Measurements from ENCODE around the gene CIAO3.
A peak's percentile ranks its signal among the peaks of the same experiment; 100 is the strongest.

Gene CIAO3

GRCh38 chr16:785563-786535, 45.1 kb upstream of the CIAO3 start:
- Histone ChIP-seq H3K4me1 (ENCODE audit: low read length) (0 out of 2 replicates have a peak, but pooled peaks cover 9% of the 10 kb centered on the region), H3K27ac (ENCODE audit: low read length) (no peak overlapping the region), H3K79me2 (ENCODE audit: low read length) (peaks cover 33% of the 10 kb centered on the region), H4K20me1 (ENCODE audit: insufficient read depth, low read length) (no peaks in the 10 kb centered on the region; the same call in 1 of the 2 replicates), H3K27me3 (replicated peaks; ENCODE audit: insufficient read depth, low read length) (peaks cover 26% of the 10 kb centered on the region), H3K36me3 (replicated peaks; ENCODE audit: insufficient read depth, low read length) (no peaks in the 10 kb centered on the region; the same call in 1 of the 2 replicates), H3K4me2 (ENCODE audit: low read depth, low read length) (no peak overlapping the region), H3K9ac (ENCODE audit: low read length) (no peak overlapping the region), H2AFZ (ENCODE audit: low read length) (no peak overlapping the region), H3F3A (ENCODE audit: insufficient read depth, low read length) (no peaks in the 10 kb centered on the region), H3K4me3 (ENCODE audit: low read length) (no peak overlapping the region), H3K9me2 (replicated peaks; ENCODE audit: insufficient read depth, low read length) (no peaks in the 10 kb centered on the region), H3K9me3 (replicated peaks; ENCODE audit: insufficient read depth, low read length) (no peaks in the 10 kb centered on the region)
- TF ChIP-seq CTCF (IDR thresholded peaks at IDR 0.05; ENCODE audit: low read length) (peak; percentile 72), EZH2 (optimal IDR thresholded peaks at IDR 0.05; ENCODE audit: low read depth, low read length) (no peak)
- DNase-seq, result peak; percentile 53

GRCh38 chr16:784431-784830, 43.6 kb upstream of the CIAO3 start:
- H4K20me1 ChIP-seq (ENCODE audit: insufficient read depth, low read length), result no peaks in the 10 kb centered on the region; the same call in 1 of the 2 replicates
- no peak for TF ChIP-seq EZH2phosphoT487 (IDR thresholded peaks at IDR 0.05; ENCODE audit: low read length)
- H2AFZ ChIP-seq (ENCODE audit: low read length), result no peak overlapping the region
- no peaks in the 10 kb centered on the region for H3K9me3 ChIP-seq (replicated peaks; ENCODE audit: insufficient read depth, low read length)
- 0 out of 2 replicates have a peak, but pooled peaks cover 9% of the 10 kb centered on the region for H3K4me1 ChIP-seq (ENCODE audit: low read length)
- H3K9me2 ChIP-seq (replicated peaks; ENCODE audit: insufficient read depth, low read length), result no peaks in the 10 kb centered on the region
- no peak for DNase-seq
- no peaks in the 10 kb centered on the region for H3K36me3 ChIP-seq (replicated peaks; ENCODE audit: insufficient read depth, low read length)
- no peak overlapping the region for H3K27ac ChIP-seq (ENCODE audit: low read length)
- H3K4me2 ChIP-seq (ENCODE audit: low read depth, low read length), result no peak overlapping the region
- no peaks in the 10 kb centered on the region for H3F3A ChIP-seq (ENCODE audit: insufficient read depth, low read length)
- peaks cover 25% of the 10 kb centered on the region for H3K79me2 ChIP-seq (ENCODE audit: low read length)
- H3K27me3 ChIP-seq (replicated peaks; ENCODE audit: insufficient read depth, low read length), result peaks cover 40% of the 10 kb centered on the region
- no peak overlapping the region for H3K4me3 ChIP-seq (ENCODE audit: low read length)
- no peak overlapping the region for H3K9ac ChIP-seq (ENCODE audit: low read length)

- H3K4me2 ChIP-seq (ENCODE audit: low read depth, low read length), result no peak overlapping the region
- no peak for DNase-seq
These were observed 42.8 kb upstream of the CIAO3 start for GRCh38 chr16:783404-784161.

More at GRCh38 chr16:783404-784161, 42.8 kb upstream of the CIAO3 start:
- H3K9me3 ChIP-seq (replicated peaks; ENCODE audit: insufficient read depth, low read length), result no peaks in the 10 kb centered on the region
- H3K9ac ChIP-seq (ENCODE audit: low read length), result no peak overlapping the region
- H2AFZ ChIP-seq (ENCODE audit: low read length), result no peak overlapping the region
- 0 out of 2 replicates have a peak, but pooled peaks cover 6% of the 10 kb centered on the region for H3K4me1 ChIP-seq (ENCODE audit: low read length)
- no peaks in the 10 kb centered on the region; the same call in 1 of the 2 replicates for H4K20me1 ChIP-seq (ENCODE audit: insufficient read depth, low read length)
- H3K9me2 ChIP-seq (replicated peaks; ENCODE audit: insufficient read depth, low read length), result no peaks in the 10 kb centered on the region
- no peak overlapping the region for H3K4me3 ChIP-seq (ENCODE audit: low read length)
- H3K79me2 ChIP-seq (ENCODE audit: low read length), result peaks cover 16% of the 10 kb centered on the region
- H3K27me3 ChIP-seq (replicated peaks; ENCODE audit: insufficient read depth, low read length), result peaks cover 49% of the 10 kb centered on the region
- H3K27ac ChIP-seq (ENCODE audit: low read length), result no peak overlapping the region
- no peaks in the 10 kb centered on the region for H3F3A ChIP-seq (ENCODE audit: insufficient read depth, low read length)
- no peak for TF ChIP-seq EZH2phosphoT487 (IDR thresholded peaks at IDR 0.05; ENCODE audit: low read length)
- no peak for TF ChIP-seq CTCF (IDR thresholded peaks at IDR 0.05; ENCODE audit: low read length)
- no peak for TF ChIP-seq EZH2 (optimal IDR thresholded peaks at IDR 0.05; ENCODE audit: low read depth, low read length)
- H3K36me3 ChIP-seq (replicated peaks; ENCODE audit: insufficient read depth, low read length), result no peaks in the 10 kb centered on the region

Data from MM.1S (cell line).